ENCODE data around the gene SNORC.
"Not testable (repeated sequence)": the region's sequence is repeated elsewhere in the genome, so short reads cannot be mapped to it uniquely, and the experiment has no call there.

GRCh38 chr2:232907718-232908085 lies 37.6 kb downstream of the SNORC start:
- not testable (repeated sequence) for TF ChIP-seq CTCF, POLR2A (IDR thresholded peaks at IDR 0.05)
